Esophagus muscularis mucosa (tissue), 3 donors: ENCODE results near the gene ATAD3B.

ENCODE experiments used
- CTCF ChIP-seq, 3 experiments: fragments of 200-600 bp in 2 of 3; fragments of 450-650 bp in 1 of 3; sonication (generic) in 2 of 3; IDR thresholded peaks; one replicate each; pipeline ENCODE4 v1.5.1; 2017 to 2019; ENCODE audit warnings: antibody characterized with exemption in 3 of 3, mild to moderate bottlenecking in 2 of 3, moderate library complexity in 1 of 3
- POLR2A ChIP-seq: fragments of 450-650 bp; IDR thresholded peaks from one replicate; pipeline ENCODE4 v1.6.1; 2017; ENCODE audit warnings: antibody characterized with exemption, moderate library complexity, mild to moderate bottlenecking, low read depth

DNA sequence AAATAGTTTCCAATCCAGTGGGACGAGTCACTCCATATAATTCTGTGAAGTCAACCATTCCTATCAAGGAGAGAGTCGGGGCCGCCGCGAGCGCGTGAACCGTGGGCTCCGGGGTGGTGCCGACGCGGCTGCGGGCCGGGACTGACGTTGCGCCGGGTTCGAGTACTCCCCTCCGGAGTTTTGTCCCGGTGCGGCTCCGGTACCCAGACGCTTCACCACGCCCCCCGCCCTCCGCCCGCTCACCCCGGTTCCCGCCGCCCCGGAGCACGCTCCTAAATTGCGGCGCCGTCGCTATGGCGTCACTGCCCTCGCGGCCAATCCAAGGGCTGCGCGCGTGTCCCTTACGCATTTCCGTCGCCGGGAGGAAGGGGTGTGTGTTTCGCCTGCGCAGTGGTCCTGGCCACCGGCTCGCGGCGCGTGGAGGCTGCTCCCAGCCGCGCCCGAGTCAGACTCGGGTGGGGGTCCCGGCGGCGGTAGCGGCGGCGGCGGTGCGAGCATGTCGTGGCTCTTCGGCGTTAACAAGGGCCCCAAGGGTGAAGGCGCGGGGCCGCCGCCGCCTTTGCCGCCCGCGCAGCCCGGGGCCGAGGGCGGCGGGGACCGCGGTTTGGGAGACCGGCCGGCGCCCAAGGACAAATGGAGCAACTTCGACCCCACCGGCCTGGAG lies at the start of gene ATAD3B:
- peak in 1 of 3 experiments; percentile 21 for TF ChIP-seq CTCF (IDR thresholded peaks at IDR 0.05)
- TF ChIP-seq POLR2A, result no peak
